GM19452 (cell line): ENCODE results near the gene EMID1.

ENCODE experiments used
- ATAC-seq: cut with Tn5 transposase; IDR thresholded peaks from one replicate; pipeline ENCODE4 v1.9.1; 2021; ENCODE audit not compliant: unreplicated experiment

Gene EMID1

DNA sequence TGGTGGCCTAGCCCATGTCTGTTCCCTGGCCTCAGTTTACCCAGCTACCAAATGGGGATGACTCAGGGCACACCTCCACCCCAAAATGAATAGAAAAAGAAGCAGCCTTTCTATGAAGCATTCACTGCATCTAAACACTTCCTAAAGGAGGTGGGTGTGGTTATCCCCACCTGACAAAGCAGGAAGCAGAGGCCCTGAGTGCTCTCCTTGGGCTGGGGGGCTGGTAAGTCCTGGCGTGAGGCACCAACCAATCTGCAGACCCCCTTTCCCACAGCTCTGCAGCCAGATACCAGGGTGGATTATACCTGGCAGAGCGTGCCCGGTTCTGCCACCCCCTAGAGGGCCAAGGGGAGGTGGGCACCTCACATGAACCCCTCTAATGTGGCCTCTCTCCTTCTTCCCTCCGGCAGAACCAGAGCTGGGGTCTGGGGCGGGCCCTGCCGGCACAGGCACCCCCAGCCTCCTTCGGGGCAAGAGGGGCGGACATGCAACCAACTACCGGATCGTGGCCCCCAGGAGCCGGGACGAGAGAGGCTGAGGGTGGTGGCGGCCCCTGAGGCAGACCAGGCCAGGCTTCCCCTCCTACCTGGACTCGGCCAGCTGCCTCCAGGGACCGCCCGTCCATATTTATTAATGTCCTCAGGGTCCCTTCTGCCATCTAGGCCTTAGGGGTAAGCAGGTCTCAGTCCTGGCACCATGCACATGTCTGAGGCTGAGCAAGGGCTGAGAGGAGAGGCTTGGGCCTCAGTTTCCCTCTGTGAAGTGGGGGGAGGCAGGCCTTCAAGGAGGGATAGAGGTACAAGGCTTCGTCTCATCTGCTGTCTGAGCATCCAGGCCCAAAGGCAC is 52.9 kb downstream of the EMID1 start:
- no peak for ATAC-seq

DNA sequence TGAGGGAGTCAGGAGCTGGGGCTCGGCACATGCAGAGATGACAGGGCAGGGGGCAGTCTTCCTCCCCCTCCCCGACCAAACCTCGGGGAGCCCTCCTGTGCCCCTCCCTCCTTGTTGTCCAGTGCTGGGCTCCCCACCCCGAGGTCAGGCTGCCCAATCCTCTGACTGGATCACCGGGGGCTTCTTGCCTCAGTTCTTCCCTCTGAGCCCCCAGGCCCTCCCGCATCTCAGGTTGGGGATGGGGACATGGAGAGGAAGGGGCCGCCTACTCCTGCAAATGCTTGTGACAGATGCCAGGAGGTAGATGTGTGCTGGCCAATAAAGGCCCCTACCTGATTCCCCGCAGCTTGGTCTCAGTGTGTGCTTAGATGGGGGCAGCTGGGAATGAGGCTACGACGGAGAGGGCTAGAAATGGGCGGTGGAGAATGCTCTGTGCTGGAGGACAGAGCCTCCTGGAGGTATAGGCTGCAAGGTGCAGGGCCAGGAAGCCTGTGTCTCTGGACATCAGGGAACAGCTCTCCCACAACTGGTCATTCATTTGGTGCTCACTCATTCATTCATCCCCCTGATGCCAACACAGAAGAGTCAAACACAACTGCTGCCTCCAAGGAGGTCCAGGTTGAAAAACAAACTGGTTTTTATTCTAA is 53.7 kb downstream of the EMID1 start:
- no peak for ATAC-seq

DNA sequence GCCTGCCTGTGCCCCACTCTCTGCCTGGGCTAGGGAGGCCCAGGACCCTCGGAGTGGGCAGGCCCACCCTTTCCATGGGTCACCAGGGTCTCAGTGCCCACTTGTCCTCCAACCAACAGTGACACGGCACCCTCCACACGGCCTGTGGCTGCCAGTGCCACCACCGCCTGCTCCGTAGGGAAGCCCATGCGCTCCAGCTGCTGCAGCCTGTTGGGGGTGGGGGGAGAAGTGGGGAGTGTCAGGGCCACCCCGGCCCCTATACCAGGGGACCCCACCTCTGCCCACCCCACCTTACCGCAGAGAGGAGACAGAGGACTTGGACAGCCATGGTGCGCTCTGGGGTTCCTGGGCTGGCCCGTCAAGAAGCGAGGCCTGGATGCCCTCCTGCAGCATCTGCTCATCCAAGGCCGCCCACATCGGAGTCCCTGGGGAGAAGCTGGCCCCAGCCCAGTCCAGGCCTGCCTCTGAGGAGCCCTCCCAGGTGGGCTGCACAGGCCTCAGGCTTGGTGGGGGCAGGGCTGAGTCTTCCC is 54.4 kb downstream of the EMID1 start:
- ATAC-seq = no peak

DNA sequence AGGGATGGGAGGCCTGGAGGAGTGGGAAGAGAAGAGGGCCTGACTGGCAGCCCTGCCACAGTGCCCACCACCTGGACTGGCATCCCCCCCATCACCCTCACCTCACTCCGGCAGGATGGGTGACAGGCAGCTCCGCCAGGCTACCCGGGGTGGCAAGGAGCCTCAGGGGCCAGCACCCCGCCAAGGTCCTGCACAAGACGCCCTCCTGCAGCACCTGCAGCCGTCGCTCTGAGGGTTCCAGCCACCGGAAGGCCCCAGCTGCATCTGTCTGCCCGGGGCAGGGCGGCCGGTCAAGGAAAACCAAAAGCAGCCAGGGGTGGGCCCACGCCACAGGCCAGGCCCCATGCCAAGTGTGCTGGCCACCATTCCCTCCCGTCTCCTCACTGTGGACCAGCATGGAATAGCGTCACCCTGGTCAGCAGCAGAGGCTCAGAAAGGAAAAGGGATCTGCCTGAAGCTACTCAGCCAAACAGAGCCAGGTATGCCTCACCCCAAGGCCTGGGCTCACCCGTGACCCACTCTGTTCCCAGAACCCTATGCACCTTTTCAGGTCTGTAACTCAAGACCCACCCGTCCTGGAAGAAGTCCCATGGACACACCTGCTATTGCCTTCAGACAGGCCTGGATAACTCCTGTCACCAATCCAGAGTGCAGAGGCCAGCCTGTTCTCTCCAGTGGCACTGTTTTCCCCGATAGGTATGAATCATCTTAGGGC is 55.1 kb downstream of the EMID1 start:
- ATAC-seq = no peak

DNA sequence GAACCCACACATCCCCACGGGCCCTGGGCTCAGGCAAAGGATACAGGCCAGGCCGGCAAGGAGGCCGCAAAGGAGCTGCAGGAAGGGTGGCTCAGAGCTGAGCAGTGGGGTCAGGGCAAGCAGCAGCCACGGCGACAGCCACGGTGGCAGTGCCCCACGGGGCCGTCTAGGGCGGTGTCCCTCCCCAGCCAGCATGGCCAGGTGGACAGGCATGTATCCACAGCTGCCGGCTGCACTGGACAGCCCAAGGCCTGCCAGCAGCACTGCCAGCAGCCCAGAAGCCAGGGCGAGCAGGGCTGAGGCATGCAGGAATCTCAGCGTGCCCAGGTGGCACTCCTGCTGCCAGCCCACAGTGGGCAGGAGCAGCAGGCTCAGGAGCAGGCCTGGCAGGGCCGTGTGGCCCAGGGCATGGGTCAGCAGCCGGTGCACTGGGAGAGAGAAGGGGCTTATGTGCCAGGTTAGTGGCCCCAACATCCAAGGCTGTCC is 58.1 kb downstream of the EMID1 start:
- no peak for ATAC-seq

DNA sequence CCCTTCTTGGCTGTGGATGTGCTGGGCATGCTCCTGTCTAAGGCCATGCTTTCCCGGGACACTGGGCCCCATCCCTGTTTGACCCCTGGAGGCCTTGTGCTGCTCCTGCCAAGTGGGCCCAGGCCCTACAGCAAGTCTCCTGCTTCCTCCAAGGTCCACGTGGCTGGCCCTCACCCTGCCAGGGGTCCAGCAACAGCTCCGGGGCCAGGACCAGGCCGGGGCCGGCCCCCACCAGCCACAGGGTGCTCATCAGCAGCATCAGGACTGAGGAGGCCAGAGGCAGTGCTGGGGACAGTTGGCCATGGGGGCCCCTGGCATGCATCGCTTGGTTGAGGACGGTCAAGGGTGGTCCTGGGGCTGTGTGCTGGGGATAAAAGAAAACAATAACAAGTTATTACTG is 59.6 kb downstream of the EMID1 start:
- ATAC-seq = no peak

DNA sequence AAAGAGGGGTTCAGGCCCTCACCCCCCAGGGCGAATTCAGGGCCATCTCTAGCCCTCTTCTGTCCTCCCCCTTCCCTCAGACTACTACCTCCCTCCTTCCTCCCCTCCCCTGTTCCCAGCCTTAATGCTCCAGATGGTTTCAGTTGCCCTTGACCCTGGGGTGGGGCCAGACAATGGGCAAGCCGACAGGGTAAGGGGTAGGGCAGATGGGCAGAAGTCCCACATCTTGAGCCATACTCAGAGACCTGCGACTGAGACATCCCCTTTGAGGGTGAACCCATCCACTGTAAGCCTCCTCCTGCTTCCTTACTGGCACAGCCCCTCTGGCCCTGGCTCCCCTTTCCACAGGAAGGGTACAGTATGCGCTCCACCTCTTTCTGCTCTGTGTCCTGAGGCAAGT is 60.2 kb downstream of the EMID1 start:
- no peak for ATAC-seq

DNA sequence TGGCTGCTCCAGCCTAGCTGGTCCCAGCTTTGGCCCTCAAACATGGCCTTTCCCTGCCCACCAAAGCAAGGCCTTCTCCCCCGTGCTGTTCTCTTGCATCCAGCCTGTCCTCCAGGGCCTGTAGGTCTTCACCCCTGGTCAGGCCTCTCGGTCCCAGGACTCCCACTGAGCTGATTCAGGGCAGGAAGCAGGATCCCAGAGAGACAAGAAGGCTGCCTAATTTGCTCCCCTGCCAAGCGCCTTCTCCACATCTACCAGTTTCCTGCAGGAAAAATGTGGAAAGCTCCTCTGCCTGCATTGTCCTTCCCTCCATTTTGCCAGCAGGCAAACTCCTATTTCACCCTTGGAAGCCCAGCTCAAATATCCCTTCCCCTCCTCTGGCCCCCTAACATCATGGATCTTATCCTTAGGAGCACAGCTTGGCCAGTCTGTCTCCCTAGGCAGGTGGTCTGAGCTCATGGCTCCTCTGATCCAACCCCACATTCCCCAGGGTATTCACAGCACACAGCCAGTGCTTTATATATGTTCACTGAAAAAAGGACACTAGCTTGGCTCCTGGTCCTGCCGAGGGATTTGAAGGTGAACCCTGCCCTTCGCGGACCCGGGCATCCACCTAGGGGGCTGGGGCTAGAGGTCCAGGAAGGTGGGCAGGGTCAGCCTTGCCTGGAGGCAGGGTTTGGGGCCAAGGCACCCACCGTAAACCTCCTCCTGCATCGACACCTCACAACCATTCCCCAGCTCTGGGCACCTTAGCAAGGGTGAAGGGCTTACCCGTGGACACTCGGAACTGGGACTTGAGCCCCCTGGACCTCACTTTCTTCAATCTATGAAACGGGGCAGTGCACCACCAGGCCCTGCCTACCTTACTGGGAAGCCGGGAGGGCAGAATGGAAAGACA is 61.1 kb downstream of the EMID1 start:
- ATAC-seq = no peak

DNA sequence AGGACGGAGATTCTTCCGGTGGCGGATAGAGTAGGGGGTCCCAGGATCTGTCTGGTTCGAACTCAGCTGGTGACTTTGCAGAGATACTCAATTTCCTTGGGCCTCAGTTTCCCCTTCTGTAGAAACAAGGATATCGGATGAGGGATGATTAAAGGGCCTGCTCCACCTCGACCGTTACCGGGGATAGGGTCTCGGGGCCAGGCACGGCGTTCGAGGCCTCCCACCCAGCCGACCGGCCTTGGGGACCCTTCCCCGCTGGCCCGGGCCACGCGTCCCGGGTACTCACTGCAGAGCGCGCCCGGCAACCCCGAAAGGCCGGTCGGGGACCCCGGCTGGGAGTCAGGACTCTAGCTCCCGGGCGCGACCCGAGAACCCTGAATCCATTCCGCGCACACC is 61.8 kb downstream of the EMID1 start:
- ATAC-seq = no peak

DNA sequence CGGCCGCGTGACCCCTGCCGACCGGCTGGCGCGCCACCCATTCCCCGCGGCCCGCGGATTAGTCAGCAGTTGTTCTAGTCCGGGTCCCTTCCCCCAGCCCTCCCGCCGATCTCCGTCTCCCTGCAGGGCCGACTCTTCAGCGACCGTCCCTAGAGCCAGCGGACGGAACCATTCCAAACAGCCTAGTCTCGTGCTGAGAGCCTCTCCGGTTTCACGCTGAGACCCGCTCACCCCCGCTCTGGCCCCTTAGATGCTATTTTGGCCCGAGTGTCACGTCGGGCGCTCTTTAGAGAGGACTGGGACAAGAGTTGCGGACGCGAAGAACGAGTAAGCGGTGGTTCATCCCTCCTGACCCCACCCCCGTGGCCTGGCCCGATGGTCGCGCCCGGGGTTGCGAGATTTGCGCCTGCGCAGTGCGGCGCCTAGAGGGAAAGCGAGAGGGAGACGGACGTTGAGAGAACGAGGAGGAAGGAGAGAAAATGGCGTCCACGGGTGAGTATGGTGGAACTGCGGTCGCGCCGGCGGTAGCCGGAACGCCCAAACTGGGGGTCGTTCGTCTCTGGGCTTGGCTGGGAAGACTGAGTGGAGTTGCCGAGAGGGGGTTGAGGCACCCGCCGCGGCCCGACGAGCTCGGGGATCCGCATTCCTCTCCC is 62.3 kb downstream of the EMID1 start, which contains the start of the genes EWSR1 and RHBDD3:
Gene EWSR1 (plus strand): TSS at position 411 of the 653 bp plus-strand sequence. CDS start 69 bp downstream, at position 480.
Gene RHBDD3 (minus strand): TSS at position 124 of the 653 bp plus-strand sequence. CDS start 2,355 bp downstream, outside the sequence.
- peak; percentile 78 for ATAC-seq

DNA sequence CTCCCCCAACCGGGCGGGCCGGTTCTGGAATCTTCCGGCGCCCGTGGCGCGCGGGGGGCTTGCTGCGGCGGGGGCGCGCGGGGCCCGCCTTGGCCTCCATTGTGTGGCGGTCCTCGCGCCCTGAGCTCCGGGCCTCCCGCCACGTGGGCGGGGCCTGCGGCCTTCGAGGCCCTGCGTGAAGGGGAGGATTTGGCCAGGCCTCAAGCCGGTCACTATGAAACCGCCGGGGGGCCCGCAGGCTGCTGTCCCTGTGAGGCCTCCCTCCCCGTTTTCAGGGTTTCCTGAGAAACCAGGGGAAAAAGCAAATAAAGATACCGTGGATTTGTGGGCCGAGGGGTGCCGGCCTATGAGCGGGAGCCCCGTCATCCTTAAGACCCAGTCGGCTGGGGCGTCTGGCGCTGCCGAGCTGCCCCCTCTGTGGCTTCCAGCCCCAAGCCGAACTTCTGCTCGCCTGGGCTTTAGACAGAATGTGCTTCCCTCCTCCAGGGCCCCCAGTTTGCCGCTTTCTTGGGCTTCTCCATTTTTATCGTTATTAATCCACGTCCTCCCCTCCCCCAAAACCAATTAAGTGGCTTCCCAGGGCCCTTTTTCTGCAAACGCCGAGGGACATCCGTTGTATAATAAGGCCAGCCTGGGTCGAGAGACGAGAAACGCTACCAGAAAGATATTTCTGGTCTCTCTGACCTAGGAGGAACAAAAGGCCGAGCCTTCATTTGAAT is 63.0 kb downstream of the EMID1 start:
- peak; percentile 29 for ATAC-seq

DNA sequence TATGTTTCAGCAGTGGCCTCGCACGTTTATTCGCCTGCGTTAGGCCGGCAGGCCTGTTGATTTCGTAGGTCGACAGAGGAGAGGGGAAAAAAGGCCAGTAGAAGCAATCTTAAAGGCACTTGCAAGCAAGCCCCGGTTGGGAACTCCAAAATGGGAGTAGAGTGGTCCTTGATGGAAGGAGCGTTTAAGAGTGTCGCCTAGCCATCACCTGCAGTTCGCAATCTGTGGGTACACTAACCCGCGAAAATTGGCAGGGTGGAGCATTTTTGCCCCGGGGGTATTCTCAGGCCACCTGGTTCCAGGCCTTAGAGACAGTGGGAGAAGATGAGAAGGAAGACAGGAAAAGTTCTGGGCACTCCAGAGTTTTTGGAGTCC is 63.5 kb downstream of the EMID1 start:
- ATAC-seq = no peak

DNA sequence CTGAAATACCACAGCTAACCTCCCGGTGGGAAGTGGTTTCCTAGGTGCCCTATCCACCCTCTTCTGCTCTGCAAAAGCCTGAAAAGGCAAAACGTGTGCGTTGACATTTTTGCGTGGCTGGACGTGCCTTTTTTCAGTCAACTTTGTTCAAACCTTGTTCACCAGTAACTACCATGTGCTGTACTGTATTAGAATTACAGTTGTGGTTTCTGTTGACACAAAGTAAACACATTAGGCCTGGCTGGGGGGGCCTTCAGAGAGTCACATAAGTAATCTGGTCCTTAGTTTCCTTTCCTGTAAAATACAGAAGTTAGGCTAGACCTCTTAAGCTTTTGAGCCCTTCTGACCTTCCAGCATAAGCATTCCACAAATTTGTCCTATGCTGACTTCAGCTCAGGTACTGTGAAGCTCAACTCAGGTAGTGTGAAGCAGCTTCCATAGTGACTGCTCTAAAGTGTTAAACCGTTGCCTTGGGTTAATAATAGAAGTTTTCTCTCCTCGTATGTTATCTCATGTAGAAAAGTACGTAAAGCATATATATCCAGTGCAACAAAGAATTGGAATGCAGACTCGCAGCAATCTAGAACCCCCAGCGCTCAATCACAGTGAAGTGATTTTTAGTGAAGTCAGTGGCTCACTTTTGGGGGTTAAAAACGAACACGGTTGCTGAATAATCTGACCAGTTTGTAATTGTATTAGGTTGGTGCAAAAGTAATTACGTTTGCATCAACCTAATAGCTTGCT is 64.2 kb downstream of the EMID1 start:
- no peak for ATAC-seq

DNA sequence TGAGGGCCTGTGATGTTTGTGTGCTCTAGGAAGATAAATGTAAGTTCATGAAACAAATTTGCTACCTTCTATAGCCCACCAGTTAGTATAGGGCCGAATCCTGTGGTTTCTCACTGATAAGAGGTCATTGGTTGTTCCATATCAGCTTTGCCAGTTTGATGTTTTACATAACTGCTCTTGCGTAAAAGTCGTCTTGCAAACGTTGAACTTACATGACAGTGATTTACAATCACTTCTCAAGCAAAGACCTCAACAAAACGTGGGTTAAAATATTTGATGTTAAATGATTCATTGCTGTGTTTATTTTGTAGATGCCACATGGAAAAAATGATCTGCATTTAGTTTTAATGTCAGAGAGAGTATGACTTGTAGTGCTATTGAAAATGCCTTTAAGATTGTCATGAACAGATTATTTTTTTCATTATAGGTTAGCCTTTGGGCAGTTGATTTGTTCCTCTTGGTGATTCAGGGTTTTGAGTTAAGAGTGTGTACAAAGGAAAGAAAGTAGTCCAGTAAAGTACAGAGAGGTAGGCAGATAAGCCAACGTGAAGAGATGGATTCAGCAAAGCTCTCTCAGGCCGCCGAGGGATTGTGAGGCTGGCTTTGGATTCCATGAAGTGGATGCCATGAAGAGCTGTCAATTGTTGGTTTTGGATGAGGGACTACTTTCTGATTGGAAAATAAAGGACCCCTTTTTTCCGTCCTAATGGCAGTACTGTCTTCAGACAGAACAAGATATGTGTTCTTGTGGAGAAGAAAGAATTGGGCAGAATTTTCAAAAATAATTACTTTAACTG is 65.0 kb downstream of the EMID1 start:
- no peak for ATAC-seq

DNA sequence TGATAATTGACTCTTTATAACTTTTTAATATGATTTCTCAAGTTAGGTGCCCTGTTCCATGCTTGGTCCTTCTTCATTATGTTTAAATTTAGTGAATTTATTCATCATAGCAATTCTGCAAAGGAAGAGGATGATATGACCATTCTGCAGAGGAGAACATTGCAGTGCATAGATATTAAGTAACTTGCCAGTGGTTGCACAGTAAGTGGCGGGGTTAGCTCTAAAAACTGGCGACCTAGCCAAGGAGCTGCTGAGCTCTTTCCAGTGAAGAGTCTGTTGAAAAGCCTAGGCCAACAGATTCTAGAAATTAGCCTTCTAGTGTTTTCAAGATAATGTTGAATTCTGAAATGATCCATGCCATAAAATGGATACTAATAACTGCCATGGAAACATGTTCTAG is 66.9 kb downstream of the EMID1 start:
- ATAC-seq = no peak

DNA sequence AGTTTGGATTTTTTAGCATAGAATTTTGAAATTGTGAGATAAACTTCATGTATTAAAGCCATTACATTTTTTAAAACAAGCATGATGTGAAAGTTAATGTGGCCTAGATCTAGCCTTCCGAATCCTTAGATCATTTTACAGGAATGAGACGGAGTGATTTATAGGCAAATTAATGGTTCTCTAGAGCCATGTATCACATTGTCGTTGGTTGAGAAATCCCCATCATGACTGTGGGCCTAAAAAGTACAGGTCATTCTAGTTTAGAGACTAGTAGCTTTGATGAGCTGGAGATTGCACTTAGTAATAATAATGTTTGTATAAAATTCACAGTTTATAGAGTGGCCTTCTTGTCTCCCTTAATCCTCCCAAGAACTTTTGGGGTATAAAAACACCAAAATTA is 69.5 kb downstream of the EMID1 start:
- no peak for ATAC-seq

DNA sequence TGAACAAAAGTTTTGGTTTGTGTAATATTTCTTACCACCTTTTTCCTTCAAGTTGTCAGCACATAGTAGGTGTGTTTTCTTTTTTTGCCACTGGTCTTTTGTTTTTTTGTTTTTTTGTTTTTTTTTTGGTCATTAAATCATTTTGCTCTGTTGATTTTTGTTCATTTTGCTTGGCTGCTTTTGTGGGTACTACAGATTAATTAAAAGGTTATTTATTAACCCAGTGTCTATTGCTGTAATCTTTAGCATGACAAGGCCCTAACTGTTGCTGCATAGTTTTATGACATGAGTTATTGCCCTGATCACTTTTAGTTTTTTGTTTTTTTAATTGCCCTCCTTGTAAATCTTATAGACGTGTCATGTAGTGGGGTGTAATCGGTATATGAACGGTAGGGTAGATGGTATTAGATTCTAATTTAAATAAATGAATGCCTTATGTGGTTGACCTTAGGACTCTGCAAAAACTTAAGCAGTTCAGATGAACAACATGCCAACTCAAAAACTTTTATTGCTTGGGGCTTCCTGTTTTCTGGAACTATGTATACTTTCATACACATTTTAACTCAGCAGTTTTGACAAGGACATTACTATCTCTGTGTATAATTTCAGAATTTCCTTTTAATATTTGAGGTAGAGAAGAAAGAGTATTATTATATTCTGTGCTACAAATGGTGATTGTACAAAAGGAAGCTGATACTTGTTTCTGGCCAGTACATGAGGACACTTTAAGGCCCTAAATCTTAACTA is 70.3 kb downstream of the EMID1 start:
- no peak for ATAC-seq
